Measurements from ENCODE around the gene PPFIA1. TPM values are rescaled to one million over a fixed set of nuclear protein-coding genes. Genes with fewer than 3 reads are reported as not detected.

Gene PPFIA1
- total RNA-seq, 4 donors from 2014 or later, result 21.0 to 34.7 (median 29.8) TPM

DNA sequence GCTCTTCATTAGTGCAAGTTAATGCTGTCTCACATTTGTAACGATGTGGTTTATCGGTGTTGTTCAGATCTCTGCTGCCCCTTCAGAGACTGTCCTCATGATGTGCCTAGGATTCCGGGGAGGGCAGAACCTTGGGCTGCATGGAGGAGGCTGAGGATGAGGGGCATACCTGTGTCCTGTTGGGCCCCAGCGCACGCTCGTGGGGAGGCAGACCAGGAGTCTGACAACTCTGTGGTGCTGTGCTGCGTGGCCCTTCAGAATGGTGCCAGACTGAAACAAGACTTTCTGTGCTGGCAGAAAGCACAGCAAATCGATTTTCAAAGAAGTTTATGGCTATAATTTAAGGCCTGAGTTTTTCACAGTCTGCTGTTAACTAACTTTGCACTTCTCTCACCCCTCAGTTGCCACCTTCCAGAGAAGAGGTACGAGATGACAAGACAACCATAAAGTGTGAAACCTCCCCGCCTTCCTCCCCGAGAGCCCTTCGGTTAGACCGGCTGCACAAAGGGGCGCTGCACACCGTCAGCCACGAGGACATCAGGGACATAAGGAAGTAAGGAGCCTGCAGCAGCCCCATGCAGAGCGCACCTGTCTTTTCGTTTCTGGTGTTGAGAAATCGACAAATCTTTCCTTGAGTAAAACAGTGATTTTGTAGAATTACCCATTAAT is 83.5 kb downstream of the PPFIA1 start:
- H3K36me3 ChIP-seq, result peaks cover 19 to 99% (median 22%) of the 10 kb centered on the region in 3 donors
- 90% methylated on average over 14 to 16 of the region's 19 CpGs for WGBS, 2 donors
- no peak overlapping the region for H3K27ac ChIP-seq
- no peaks in the 10 kb centered on the region for H3K27me3 ChIP-seq
- no peak for DNase-seq
- intact Hi-C loops (cut with DNase I), result no loop called here
- no peak for TF ChIP-seq POLR2A (IDR thresholded peaks at IDR 0.05)
- TF ChIP-seq, protein P1, sequence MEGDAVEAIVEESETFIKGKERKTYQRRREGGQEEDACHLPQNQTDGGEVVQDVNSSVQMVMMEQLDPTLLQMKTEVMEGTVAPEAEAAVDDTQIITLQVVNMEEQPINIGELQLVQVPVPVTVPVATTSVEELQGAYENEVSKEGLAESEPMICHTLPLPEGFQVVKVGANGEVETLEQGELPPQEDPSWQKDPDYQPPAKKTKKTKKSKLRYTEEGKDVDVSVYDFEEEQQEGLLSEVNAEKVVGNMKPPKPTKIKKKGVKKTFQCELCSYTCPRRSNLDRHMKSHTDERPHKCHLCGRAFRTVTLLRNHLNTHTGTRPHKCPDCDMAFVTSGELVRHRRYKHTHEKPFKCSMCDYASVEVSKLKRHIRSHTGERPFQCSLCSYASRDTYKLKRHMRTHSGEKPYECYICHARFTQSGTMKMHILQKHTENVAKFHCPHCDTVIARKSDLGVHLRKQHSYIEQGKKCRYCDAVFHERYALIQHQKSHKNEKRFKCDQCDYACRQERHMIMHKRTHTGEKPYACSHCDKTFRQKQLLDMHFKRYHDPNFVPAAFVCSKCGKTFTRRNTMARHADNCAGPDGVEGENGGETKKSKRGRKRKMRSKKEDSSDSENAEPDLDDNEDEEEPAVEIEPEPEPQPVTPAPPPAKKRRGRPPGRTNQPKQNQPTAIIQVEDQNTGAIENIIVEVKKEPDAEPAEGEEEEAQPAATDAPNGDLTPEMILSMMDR (IDR thresholded peaks at IDR 0.05), result no peak
- H3K9me3 ChIP-seq, result no peaks in the 10 kb centered on the region
- H3K4me3 ChIP-seq, result no peak overlapping the region
- no peaks in the 10 kb centered on the region for H3K4me1 ChIP-seq

DNA sequence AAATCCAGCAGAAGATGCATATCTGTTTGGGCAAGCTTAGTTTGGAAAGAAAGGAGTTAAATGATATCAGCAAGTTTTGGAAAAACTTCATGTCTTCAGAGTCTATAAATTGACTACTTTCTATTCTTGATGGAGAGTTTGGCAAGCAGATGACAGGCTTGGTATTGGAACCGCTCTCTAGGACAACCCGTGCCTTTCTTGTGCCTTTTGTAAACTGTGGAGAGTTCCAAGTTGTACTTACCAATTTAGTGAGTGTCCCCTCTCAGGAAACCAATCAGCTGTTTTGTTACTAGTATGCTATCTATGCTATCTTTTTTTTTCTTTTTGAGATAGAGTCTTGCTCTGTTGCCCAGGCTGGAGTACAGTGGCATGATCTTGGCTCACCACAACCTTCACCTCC is 84.1 kb downstream of the PPFIA1 start:
- TF ChIP-seq, protein P1 (IDR thresholded peaks at IDR 0.05), result no peak
- TF ChIP-seq POLR2A (IDR thresholded peaks at IDR 0.05), result no peak
- peaks cover 18 to 99% (median 19%) of the 10 kb centered on the region in 3 donors for H3K36me3 ChIP-seq
- WGBS, 2 donors, result 88 to 97% methylated on average over 2 of the region's 2 CpGs
- intact Hi-C loops (cut with DNase I), result no loop called here
- H3K4me3 ChIP-seq, result no peak overlapping the region
- DNase-seq, result no peak
- no peaks in the 10 kb centered on the region for H3K4me1 ChIP-seq
- H3K27me3 ChIP-seq, result no peaks in the 10 kb centered on the region
- no peaks in the 10 kb centered on the region for H3K9me3 ChIP-seq
- no peak overlapping the region for H3K27ac ChIP-seq

DNA sequence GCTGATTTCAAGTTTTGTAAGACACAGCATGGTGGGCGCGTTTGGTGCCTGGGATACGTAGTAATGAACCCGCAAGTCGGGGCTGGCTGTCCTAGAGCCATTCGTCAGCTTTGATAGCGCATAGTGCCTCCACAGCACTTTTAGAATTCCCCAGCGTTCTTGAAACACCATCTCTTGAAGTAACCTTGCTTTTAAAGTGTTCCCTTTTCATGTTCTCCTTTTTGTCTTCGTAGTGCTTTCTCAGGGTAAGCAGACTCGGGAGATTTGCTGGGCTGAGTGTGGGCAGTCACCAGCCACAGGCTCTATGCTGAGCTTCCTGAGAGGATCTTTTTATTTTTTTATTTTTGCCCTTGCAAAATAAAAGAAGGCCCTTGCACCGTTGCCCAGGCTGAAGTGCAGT is 88.3 kb downstream of the PPFIA1 start:
- Histone ChIP-seq H3K36me3 (peaks cover 18 to 100% (median 19%) of the 10 kb centered on the region in 3 donors), H3K4me1 (no peaks in the 10 kb centered on the region), H3K27ac (no peak overlapping the region), H3K9me3 (no peaks in the 10 kb centered on the region), H3K27me3 (no peaks in the 10 kb centered on the region), H3K4me3 (no peak overlapping the region)
- WGBS, 2 donors, result 89 to 94% methylated on average over 11 of the region's 11 CpGs
- TF ChIP-seq, protein P1 (IDR thresholded peaks at IDR 0.05), result no peak
- no peak for TF ChIP-seq POLR2A (IDR thresholded peaks at IDR 0.05)
- DNase-seq, result no peak
- intact Hi-C loops (cut with DNase I), result no loop called here

GRCh38 chr11:70359451-70360205 is 89.1 kb downstream of the PPFIA1 start:
- 90 to 92% methylated on average over 8 of the region's 8 CpGs for WGBS, 2 donors
- Histone ChIP-seq H3K9me3 (no peaks in the 10 kb centered on the region), H3K4me3 (no peak overlapping the region), H3K27ac (no peak overlapping the region), H3K27me3 (no peaks in the 10 kb centered on the region), H3K36me3 (peaks cover 14 to 100% (median 19%) of the 10 kb centered on the region in 3 donors), H3K4me1 (no peaks in the 10 kb centered on the region)
- intact Hi-C loops (cut with DNase I), result no loop called here
- no peak for TF ChIP-seq POLR2A (IDR thresholded peaks at IDR 0.05)
- TF ChIP-seq, protein P1 (IDR thresholded peaks at IDR 0.05), result no peak
- DNase-seq, result no peak

- 81 to 86% methylated on average over 5 to 6 of the region's 6 CpGs for WGBS, 2 donors
Observed at GRCh38 chr11:70360211-70360610, 89.7 kb downstream of the PPFIA1 start.

More at GRCh38 chr11:70360211-70360610, 89.7 kb downstream of the PPFIA1 start:
- intact Hi-C loops (cut with DNase I), result no loop called here
- Histone ChIP-seq H3K9me3 (no peaks in the 10 kb centered on the region), H3K27me3 (no peaks in the 10 kb centered on the region), H3K27ac (no peak overlapping the region), H3K36me3 (peaks cover 17 to 100% (median 19%) of the 10 kb centered on the region in 3 donors), H3K4me1 (no peaks in the 10 kb centered on the region), H3K4me3 (no peak overlapping the region)
- TF ChIP-seq, protein P1 (IDR thresholded peaks at IDR 0.05), result no peak
- no peak for TF ChIP-seq POLR2A (IDR thresholded peaks at IDR 0.05)
- no peak for DNase-seq

Measured in esophagus squamous epithelium (tissue), 5 donors.